ENCODE results near the gene PLEKHA4. TPM values are rescaled to one million over a fixed set of nuclear protein-coding genes. Genes with fewer than 3 reads are reported as not detected.

Gene PLEKHA4
- total RNA-seq, 1 donor from 2014 or later: 17.7 TPM

GRCh38 chr19:48841571-48841970 lies 26.8 kb downstream of the PLEKHA4 start:
- ATAC-seq (ENCODE audit: poor library complexity) (no peak), DNase-seq (no peak)
- intact Hi-C loops (cut with DNase I): no loop called here

- DNase-seq: no peak
- intact Hi-C loops (cut with DNase I): no loop called here
- no peak for ATAC-seq (ENCODE audit: poor library complexity)
These were observed 27.4 kb downstream of the PLEKHA4 start for GRCh38 chr19:48841047-48841446.

GRCh38 chr19:48837687-48838086 lies 30.7 kb downstream of the PLEKHA4 start:
- DNase-seq (no peak), ATAC-seq (ENCODE audit: poor library complexity) (no peak)
- intact Hi-C loops (cut with DNase I): no loop called here

GRCh38 chr19:48837051-48837524 lies 31.3 kb downstream of the PLEKHA4 start:
- intact Hi-C loops (cut with DNase I): no loop called here
- DNase-seq (peak; percentile 89), ATAC-seq (ENCODE audit: poor library complexity) (peak; percentile 89)

GRCh38 chr19:48836089-48837017 lies 32.1 kb downstream of the PLEKHA4 start, which contains the start of gene HSD17B14:
Gene HSD17B14 (minus strand): TSS chr19:48836491. CDS start chr19:48836411, 80 bp downstream.
- peak; percentile 47 for DNase-seq
- intact Hi-C loops (cut with DNase I): loop anchor here (1.0 kb wide), 1 partner anchor 42 kb away; no protein-coding TSS in a partner anchor
- ATAC-seq (ENCODE audit: poor library complexity): peak; percentile 26

GRCh38 chr19:48835734-48836088 lies 32.7 kb downstream of the PLEKHA4 start:
- intact Hi-C loops (cut with DNase I): loop anchor here (1.0 kb wide), 1 partner anchor 41 kb away; no protein-coding TSS in a partner anchor
- peak; percentile 98 for ATAC-seq (ENCODE audit: poor library complexity)
- peak; percentile 96 for DNase-seq

GRCh38 chr19:48833977-48834376 lies 34.4 kb downstream of the PLEKHA4 start:
- ATAC-seq (ENCODE audit: poor library complexity) (no peak), DNase-seq (no peak)
- intact Hi-C loops (cut with DNase I): no loop called here

GRCh38 chr19:48833049-48833448 lies 35.4 kb downstream of the PLEKHA4 start:
- intact Hi-C loops (cut with DNase I): no loop called here
- DNase-seq (no peak), ATAC-seq (ENCODE audit: poor library complexity) (no peak)

- intact Hi-C loops (cut with DNase I): no loop called here
- ATAC-seq (ENCODE audit: poor library complexity): no peak
- DNase-seq: no peak
These were observed 37.5 kb downstream of the PLEKHA4 start for GRCh38 chr19:48830965-48831364.

- intact Hi-C loops (cut with DNase I): no loop called here
- DNase-seq (no peak), ATAC-seq (ENCODE audit: poor library complexity) (no peak)
These were observed 38.3 kb downstream of the PLEKHA4 start for GRCh38 chr19:48830088-48830487.

GRCh38 chr19:48826606-48827020 lies 41.8 kb downstream of the PLEKHA4 start:
- ATAC-seq (ENCODE audit: poor library complexity) (no peak), DNase-seq (no peak)
- intact Hi-C loops (cut with DNase I): no loop called here

GRCh38 chr19:48822514-48822913 lies 45.9 kb downstream of the PLEKHA4 start:
- DNase-seq: no peak
- no peak for ATAC-seq (ENCODE audit: poor library complexity)
- intact Hi-C loops (cut with DNase I): no loop called here

- DNase-seq (no peak), ATAC-seq (ENCODE audit: poor library complexity) (no peak)
- intact Hi-C loops (cut with DNase I): no loop called here
These were observed 46.8 kb downstream of the PLEKHA4 start for GRCh38 chr19:48821633-48822032.

- peak; percentile 93 for DNase-seq
- intact Hi-C loops (cut with DNase I): no loop called here
- peak; percentile 93 for ATAC-seq (ENCODE audit: poor library complexity)
These were observed 49.0 kb downstream of the PLEKHA4 start for GRCh38 chr19:48819366-48819816.

GRCh38 chr19:48818234-48818820 lies 50.1 kb downstream of the PLEKHA4 start:
- intact Hi-C loops (cut with DNase I): no loop called here
- ATAC-seq (ENCODE audit: poor library complexity) (no peak), DNase-seq (no peak)

- ATAC-seq (ENCODE audit: poor library complexity) (no peak), DNase-seq (no peak)
- intact Hi-C loops (cut with DNase I): no loop called here
These were observed 50.8 kb downstream of the PLEKHA4 start for GRCh38 chr19:48817585-48818124.

GRCh38 chr19:48815870-48816501 lies 52.4 kb downstream of the PLEKHA4 start:
- intact Hi-C loops (cut with DNase I): no loop called here
- no peak for DNase-seq
- ATAC-seq (ENCODE audit: poor library complexity): peak; percentile 5

- no peak for DNase-seq
- no peak for ATAC-seq (ENCODE audit: poor library complexity)
- intact Hi-C loops (cut with DNase I): no loop called here
These were observed 53.5 kb downstream of the PLEKHA4 start for GRCh38 chr19:48814895-48815294.
